HG02981 (cell line): Measurements from ENCODE around the gene ATP2B3.

ENCODE experiments used
- ATAC-seq: cut with Tn5 transposase; IDR thresholded peaks from one replicate; pipeline ENCODE4 v1.9.1; 2021; ENCODE audit warnings: mild to moderate bottlenecking, moderate library complexity; ENCODE audit not compliant: unreplicated experiment

ATP2B3 gene

GRCh38 chrX:153530411-153531129 lies 13.1 kb downstream of the ATP2B3 start:
- no peak for ATAC-seq

- ATAC-seq: no peak
Measured at GRCh38 chrX:153533091-153533490, 15.6 kb downstream of the ATP2B3 start.

GRCh38 chrX:153537080-153537479 lies 19.6 kb downstream of the ATP2B3 start:
- no peak for ATAC-seq

- ATAC-seq: no peak
Measured at GRCh38 chrX:153537526-153538295, 20.3 kb downstream of the ATP2B3 start.

- no peak for ATAC-seq
Measured at GRCh38 chrX:153538424-153538823, 21.0 kb downstream of the ATP2B3 start.

- peak; percentile 60 for ATAC-seq
Measured at GRCh38 chrX:153539171-153539978, 21.9 kb downstream of the ATP2B3 start.

- ATAC-seq: no peak
Measured at GRCh38 chrX:153539979-153540358, 22.5 kb downstream of the ATP2B3 start.

- no peak for ATAC-seq
Measured at GRCh38 chrX:153544727-153545126, 27.3 kb downstream of the ATP2B3 start.

- no peak for ATAC-seq
Measured at GRCh38 chrX:153546386-153546785, 28.9 kb downstream of the ATP2B3 start.

- ATAC-seq: no peak
Measured at GRCh38 chrX:153547195-153547594, 29.8 kb downstream of the ATP2B3 start.

- ATAC-seq: no peak
Measured at GRCh38 chrX:153549231-153549630, 31.8 kb downstream of the ATP2B3 start.

- no peak for ATAC-seq
Measured at GRCh38 chrX:153549807-153550206, 32.4 kb downstream of the ATP2B3 start.

- no peak for ATAC-seq
Measured at GRCh38 chrX:153551135-153551534, 33.7 kb downstream of the ATP2B3 start.

GRCh38 chrX:153554519-153555167 lies 37.2 kb downstream of the ATP2B3 start:
- ATAC-seq: no peak

GRCh38 chrX:153556767-153557166 lies 39.3 kb downstream of the ATP2B3 start:
- ATAC-seq: no peak

- no peak for ATAC-seq
Measured at GRCh38 chrX:153557618-153558355, 40.3 kb downstream of the ATP2B3 start.

- ATAC-seq: no peak
Measured at GRCh38 chrX:153560000-153560399, 42.6 kb downstream of the ATP2B3 start.

- no peak for ATAC-seq
Measured at GRCh38 chrX:153560466-153560865, 43.0 kb downstream of the ATP2B3 start.

GRCh38 chrX:153561337-153561736 lies 43.9 kb downstream of the ATP2B3 start:
- ATAC-seq: no peak

GRCh38 chrX:153562546-153562945 lies 45.1 kb downstream of the ATP2B3 start:
- no peak for ATAC-seq
